Transverse colon (tissue), 3 donors: ENCODE measurements around the gene ITGA3.

Experiments used
- EP300 ChIP-seq: sonication (generic); formaldehyde crosslinking; IDR thresholded peaks from one replicate; pipeline ENCODE4 v1.6.1; 2017; ENCODE audit warnings: antibody characterized with exemption, low read depth
- TF ChIP-seq, protein P1 (sequence below), 5 experiments: fragments of 200-600 bp in 3 of 5; fragments of 450-650 bp in 2 of 5; sonication (generic) in 3 of 5; IDR thresholded peaks; 1 replicate in 2 of 5; 2 replicates in 3 of 5; pipeline ENCODE4 v1.5.1; 2016 to 2017; ENCODE audit warnings: antibody characterized with exemption in 5 of 5, inconsistent platforms in 3 of 5, mild to moderate bottlenecking in 2 of 5, moderate library complexity in 1 of 5

DNA sequence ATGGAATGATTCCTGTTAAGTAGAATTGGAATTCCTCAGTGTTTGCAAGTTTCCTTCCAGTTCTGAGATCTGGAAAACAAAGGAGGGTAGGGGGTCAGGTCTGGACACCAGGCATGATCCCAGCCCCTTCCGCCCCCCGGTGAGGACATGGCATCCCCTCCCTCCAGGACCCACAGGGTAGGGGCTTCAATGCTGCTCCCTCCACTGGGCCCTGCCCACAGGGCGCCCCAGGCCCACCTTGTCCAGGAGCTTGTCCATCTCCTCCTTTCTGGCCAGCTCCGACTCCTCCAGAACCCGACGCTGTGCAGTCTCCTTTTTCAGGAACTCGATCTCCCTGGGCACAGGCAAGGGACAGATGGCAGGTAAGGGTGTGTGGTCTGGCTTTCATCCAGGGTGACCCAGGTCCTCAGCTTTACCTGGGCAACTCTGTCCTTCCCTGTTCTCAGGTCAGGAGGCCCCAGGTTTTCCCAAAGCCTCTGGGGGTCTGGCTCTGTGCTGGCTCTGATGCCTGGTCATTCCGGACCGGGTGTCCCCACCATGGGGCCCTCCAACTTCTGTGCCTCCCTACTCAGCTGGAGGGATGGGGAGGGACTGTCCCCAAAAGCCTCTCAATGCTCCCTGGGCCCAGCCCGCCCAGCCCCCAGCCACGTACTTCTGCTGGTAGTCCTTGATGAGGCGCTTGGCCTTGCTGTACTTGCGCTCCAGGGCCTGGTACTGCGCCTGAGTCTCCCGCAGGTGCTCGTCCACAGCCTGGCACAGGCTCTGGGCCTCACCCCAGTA is 79.6 kb downstream of the ITGA3 start:
- no peak for TF ChIP-seq EP300
- TF ChIP-seq, protein P1, sequence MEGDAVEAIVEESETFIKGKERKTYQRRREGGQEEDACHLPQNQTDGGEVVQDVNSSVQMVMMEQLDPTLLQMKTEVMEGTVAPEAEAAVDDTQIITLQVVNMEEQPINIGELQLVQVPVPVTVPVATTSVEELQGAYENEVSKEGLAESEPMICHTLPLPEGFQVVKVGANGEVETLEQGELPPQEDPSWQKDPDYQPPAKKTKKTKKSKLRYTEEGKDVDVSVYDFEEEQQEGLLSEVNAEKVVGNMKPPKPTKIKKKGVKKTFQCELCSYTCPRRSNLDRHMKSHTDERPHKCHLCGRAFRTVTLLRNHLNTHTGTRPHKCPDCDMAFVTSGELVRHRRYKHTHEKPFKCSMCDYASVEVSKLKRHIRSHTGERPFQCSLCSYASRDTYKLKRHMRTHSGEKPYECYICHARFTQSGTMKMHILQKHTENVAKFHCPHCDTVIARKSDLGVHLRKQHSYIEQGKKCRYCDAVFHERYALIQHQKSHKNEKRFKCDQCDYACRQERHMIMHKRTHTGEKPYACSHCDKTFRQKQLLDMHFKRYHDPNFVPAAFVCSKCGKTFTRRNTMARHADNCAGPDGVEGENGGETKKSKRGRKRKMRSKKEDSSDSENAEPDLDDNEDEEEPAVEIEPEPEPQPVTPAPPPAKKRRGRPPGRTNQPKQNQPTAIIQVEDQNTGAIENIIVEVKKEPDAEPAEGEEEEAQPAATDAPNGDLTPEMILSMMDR (IDR thresholded peaks at IDR 0.05): no peak
